GM13976 (cell line): ENCODE results near the gene THEMIS2.
"Not testable (repeated sequence)": the region's sequence is repeated elsewhere in the genome, so short reads cannot be mapped to it uniquely, and the experiment has no call there.

Experiments used
- DNase-seq: peaks from one replicate; pipeline ENCODE4 v3.0.0; 2012; ENCODE audit warnings: low spot score
- in situ Hi-C: fragments of 300-500 bp; cut with MboI; formaldehyde crosslinking; loops from one replicate; pipeline ENCODE4 v1.12.0; 2022; ENCODE audit warnings: low sequenced_read_pairs, mixed read lengths, inconsistent platforms; ENCODE audit not compliant: unreplicated experiment
- TF ChIP-seq, protein P1 (sequence below): IDR thresholded peaks from 2 replicates; pipeline ENCODE4 v1.5.1; 2012; ENCODE audit warnings: borderline replicate concordance, mild to moderate bottlenecking; ENCODE audit not compliant: insufficient read depth; ENCODE audit errors: extremely low read depth, missing control alignments, control extremely low read depth

THEMIS2 gene

GRCh38 chr1:27872059-27872801 lies at the start of gene THEMIS2:
Gene THEMIS2, plus strand, starts transcription at chr1:27872544. Its CDS starts 28 bp downstream, at chr1:27872572.
- TF ChIP-seq, protein P1, sequence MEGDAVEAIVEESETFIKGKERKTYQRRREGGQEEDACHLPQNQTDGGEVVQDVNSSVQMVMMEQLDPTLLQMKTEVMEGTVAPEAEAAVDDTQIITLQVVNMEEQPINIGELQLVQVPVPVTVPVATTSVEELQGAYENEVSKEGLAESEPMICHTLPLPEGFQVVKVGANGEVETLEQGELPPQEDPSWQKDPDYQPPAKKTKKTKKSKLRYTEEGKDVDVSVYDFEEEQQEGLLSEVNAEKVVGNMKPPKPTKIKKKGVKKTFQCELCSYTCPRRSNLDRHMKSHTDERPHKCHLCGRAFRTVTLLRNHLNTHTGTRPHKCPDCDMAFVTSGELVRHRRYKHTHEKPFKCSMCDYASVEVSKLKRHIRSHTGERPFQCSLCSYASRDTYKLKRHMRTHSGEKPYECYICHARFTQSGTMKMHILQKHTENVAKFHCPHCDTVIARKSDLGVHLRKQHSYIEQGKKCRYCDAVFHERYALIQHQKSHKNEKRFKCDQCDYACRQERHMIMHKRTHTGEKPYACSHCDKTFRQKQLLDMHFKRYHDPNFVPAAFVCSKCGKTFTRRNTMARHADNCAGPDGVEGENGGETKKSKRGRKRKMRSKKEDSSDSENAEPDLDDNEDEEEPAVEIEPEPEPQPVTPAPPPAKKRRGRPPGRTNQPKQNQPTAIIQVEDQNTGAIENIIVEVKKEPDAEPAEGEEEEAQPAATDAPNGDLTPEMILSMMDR = no peak
- in situ Hi-C loops = no loop called here
- peak; percentile 93 for DNase-seq

DNA sequence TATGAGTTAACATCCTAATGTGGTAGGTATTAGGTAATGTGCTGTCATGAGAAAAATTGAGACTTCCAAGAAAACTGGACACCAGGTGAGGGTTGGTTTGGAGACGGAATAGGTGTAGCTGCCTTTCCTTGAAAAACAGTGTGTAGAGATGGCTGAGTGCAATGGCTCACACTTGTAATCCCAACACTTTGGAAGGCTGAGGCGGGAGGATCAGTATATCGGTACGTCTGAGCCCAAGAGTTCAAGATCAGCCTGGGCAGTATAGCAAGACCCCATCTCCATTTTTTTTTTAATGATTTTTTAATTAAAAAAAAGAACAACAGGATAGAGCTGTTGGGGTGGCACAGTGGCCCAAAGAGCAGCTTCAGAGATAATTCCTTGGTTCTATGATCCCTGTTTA lies 48.6 kb upstream of the THEMIS2 start:
- TF ChIP-seq, protein P1 = no peak
- in situ Hi-C loops = no loop called here
- no peak for DNase-seq

DNA sequence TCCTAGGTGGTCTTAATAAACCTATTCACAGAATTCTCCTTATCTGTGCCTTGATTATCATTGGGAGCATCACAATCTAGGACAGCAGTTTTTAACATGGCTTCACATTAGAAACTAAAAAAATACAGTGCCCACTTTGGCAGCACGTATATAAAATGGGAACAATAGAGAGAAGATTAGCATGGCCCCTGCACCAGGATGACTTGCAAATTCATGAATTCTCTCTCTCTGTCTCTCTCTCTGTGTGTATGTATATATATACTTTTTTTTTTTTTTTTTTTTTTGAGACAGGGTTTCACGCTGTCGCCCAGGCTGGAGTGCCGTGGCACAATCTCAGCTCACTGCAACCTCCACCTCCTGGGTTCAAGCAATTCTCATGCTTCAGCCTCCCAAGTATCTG lies 47.9 kb upstream of the THEMIS2 start:
- in situ Hi-C loops = no loop called here
- TF ChIP-seq, protein P1 = no peak

GRCh38 chr1:27829339-27829960 lies 42.9 kb upstream of the THEMIS2 start:
- DNase-seq, in situ Hi-C loops: not testable (repeated sequence)

More for the DNA sequence above, 47.9 kb upstream of the THEMIS2 start:
- DNase-seq = no peak

DNA sequence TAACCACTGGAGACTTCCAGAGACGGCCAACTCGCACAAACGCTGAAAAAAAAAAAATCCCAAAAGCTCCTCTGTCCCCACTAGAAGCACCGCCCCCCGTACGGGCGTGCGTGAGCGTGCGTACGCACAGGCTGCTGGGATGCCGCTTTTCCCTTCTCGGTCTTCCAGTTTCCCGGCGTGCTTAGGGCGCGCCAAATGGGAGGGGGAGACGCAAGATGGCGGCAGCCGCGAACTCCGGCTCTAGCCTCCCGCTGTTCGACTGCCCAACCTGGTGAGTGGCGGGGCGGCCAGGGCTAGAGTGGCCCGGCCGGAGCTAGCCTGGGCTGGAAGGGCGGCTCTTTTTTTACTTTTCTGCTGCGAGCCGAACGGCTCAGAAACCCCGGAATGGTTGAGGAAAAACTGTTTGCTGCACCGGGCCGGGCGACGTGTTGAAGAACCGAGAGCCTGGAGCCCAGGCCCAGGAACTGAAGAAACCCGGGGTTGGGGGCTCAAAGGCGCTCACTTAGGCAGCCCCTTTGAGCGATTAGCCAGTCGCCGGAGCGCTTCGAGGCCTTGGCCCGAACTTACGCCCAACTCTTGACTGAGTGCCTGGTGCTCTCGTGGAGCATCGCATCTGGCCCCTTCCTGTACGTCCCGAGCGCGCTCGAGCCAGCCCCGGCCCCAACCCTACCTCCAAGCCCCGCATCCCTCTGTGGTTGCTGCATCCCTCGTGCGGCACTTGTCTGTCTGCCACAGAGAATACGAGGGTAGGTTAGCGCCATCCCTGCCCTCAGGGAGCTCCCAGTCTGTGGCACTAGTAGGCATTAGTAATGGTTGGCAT lies 41.5 kb upstream of the THEMIS2 start, which contains the start of gene PPP1R8:
Gene PPP1R8 (plus strand): TSS at position 162 of the 820 bp plus-strand sequence. CDS start 54 bp downstream, at position 216.
- in situ Hi-C loops = no loop called here
- DNase-seq = peak; percentile 93
- TF ChIP-seq, protein P1 = no peak

- TF ChIP-seq, protein P1 = no peak
- in situ Hi-C loops = no loop called here
- no peak for DNase-seq
Measured at GRCh38 chr1:27831568-27832410, 40.6 kb upstream of the THEMIS2 start.
